Endothelial cell of umbilical vein (primary cell): Measurements from ENCODE around the gene FOXP1. TPM values are rescaled to one million over a fixed set of nuclear protein-coding genes. Genes with fewer than 3 reads are reported as not detected.

Experiments
- BruUV-seq: library from RNA; stranded (reverse); fragments of 400-500 nt; replicated peaks from 2 replicates; lab custom pipeline; 2021; lab: Mats Ljungman, UMichigan
- CTCF ChIA-PET: fragments of 300-600, 350-600 bp; sonication (Branson Sonifier 250); formaldehyde crosslinking; loops from one replicate; lab custom pipeline; 2021; ENCODE audit warnings: antibody characterized with exemption, inconsistent platforms; lab: Charles Lee
- POLR2A ChIA-PET: fragments of 300-600, 350-600 bp; sonication (Branson Sonifier 250); formaldehyde crosslinking; loops from one replicate; lab custom pipeline; 2021; ENCODE audit warnings: antibody characterized with exemption, inconsistent platforms; lab: Charles Lee
- DNase-seq: peaks from one replicate; pipeline ENCODE4 v3.0.0-alpha.2; 2011; ENCODE audit warnings: low read depth, low spot score
- FAIRE-seq: peaks from 2 replicates; lab custom pipeline; 2011; peaks lifted over from hg19 to GRCh38; lab: Jason Lieb, UNC
- H2AFZ ChIP-seq: 2 replicates; pipeline ENCODE4 v1.6.0; 2012; ENCODE audit warnings: low read depth, low read length, control low read depth, inconsistent platforms
- H3K27ac ChIP-seq: 2 replicates; pipeline ENCODE4 v1.5.1; 2011; ENCODE audit warnings: low read depth, mild to moderate bottlenecking, control low read depth, low read length, moderate library complexity; ENCODE audit not compliant: insufficient read depth
- H3K27me3 ChIP-seq, 2 experiments: 2 replicates each; pipeline versions ENCODE4 v1.6.0 to v1.6.1; 2011; ENCODE audit warnings: low read length in 2 of 2, mixed read lengths in 1 of 2; ENCODE audit not compliant: control insufficient read depth in 2 of 2, insufficient read depth in 2 of 2
- H3K36me3 ChIP-seq, 2 experiments: 2 replicates in 1 of 2; 3 replicates in 1 of 2; pipeline ENCODE4 v1.5.1; 2011; ENCODE audit warnings: low read length in 2 of 2, mild to moderate bottlenecking in 1 of 2, moderate library complexity in 1 of 2; ENCODE audit not compliant: control insufficient read depth in 2 of 2, insufficient read depth in 2 of 2; ENCODE audit errors: extremely low read depth in 1 of 2
- H3K4me1 ChIP-seq: 3 replicates; pipeline ENCODE4 v1.5.1; 2011; ENCODE audit warnings: mild to moderate bottlenecking, low read length; ENCODE audit not compliant: control insufficient read depth, insufficient read depth; ENCODE audit errors: extremely low read depth
- H3K4me2 ChIP-seq: 2 replicates; pipeline ENCODE4 v1.6.1; 2011; ENCODE audit warnings: low read length, control low read depth, mixed read lengths; ENCODE audit not compliant: insufficient read depth
- H3K4me3 ChIP-seq, 3 experiments: fragments of 200-600 bp in 1 of 3; sonication (generic), shearing (Covaris generic) in 1 of 3; replicated peaks in 1 of 3; 2 replicates each; pipeline ENCODE4 v1.5.1; 2011 to 2016; ENCODE audit warnings: control low read depth in 3 of 3, low read length in 3 of 3, mild to moderate bottlenecking in 2 of 3, inconsistent platforms in 1 of 3, low read depth in 1 of 3, moderate library complexity in 1 of 3; ENCODE audit not compliant: insufficient read depth in 1 of 3
- H3K79me2 ChIP-seq: 2 replicates; pipeline ENCODE4 v1.6.0; 2012; ENCODE audit warnings: low read length, inconsistent platforms; ENCODE audit not compliant: control insufficient read depth, insufficient read depth
- H3K9ac ChIP-seq: replicated peaks from 2 replicates; pipeline ENCODE3; 2011; ENCODE audit warnings: low read length, control low read depth; ENCODE audit not compliant: insufficient read depth; ENCODE audit errors: extremely low read depth
- H3K9me1 ChIP-seq: replicated peaks from 3 replicates; pipeline ENCODE4 v1.6.0; 2011; ENCODE audit warnings: mild to moderate bottlenecking, low read length; ENCODE audit not compliant: control insufficient read depth, insufficient read depth; ENCODE audit errors: extremely low read depth
- H3K9me3 ChIP-seq: replicated peaks from 2 replicates; pipeline ENCODE4 v1.5.1; 2012; ENCODE audit warnings: low read length, inconsistent platforms; ENCODE audit not compliant: control insufficient read depth, insufficient read depth
- H4K20me1 ChIP-seq: replicated peaks from 2 replicates; pipeline ENCODE3; 2011; ENCODE audit warnings: mild to moderate bottlenecking, low read length; ENCODE audit not compliant: control insufficient read depth, insufficient read depth; ENCODE audit errors: extremely low read depth
- CTCF ChIP-seq, 2 donors: IDR thresholded peaks; 1 replicate in 1 of 2; 2 replicates in 1 of 2; pipeline ENCODE4 v1.5.1; 2011; ENCODE audit warnings: low read length in 2 of 2, mild to moderate bottlenecking in 2 of 2, moderate library complexity in 2 of 2, control low read depth in 1 of 2, inconsistent platforms in 1 of 2, low read depth in 1 of 2; ENCODE audit not compliant: insufficient read depth in 1 of 2; ENCODE audit errors: extremely low read depth in 1 of 2
- EZH2 ChIP-seq: IDR thresholded peaks from 2 replicates; pipeline ENCODE4 v1.6.1; 2012; ENCODE audit warnings: borderline replicate concordance, low read depth, mild to moderate bottlenecking, moderate library complexity, low read length, inconsistent platforms; ENCODE audit not compliant: severe bottlenecking
- FOS ChIP-seq: IDR thresholded peaks from 2 replicates; pipeline ENCODE4 v1.6.1; 2011; ENCODE audit warnings: mild to moderate bottlenecking, low read length, moderate library complexity, borderline replicate concordance; ENCODE audit not compliant: insufficient read depth
- GATA2 ChIP-seq: IDR thresholded peaks from 2 replicates; pipeline ENCODE4 v1.7.0; 2011; ENCODE audit warnings: low read depth, mild to moderate bottlenecking, moderate library complexity, mixed read lengths, low read length; ENCODE audit not compliant: insufficient read length, insufficient read depth
- JUN ChIP-seq: IDR thresholded peaks from 2 replicates; pipeline ENCODE4 v1.6.1; 2011; ENCODE audit warnings: borderline replicate concordance, low read depth; ENCODE audit not compliant: insufficient read length, insufficient read depth
- MYC ChIP-seq: IDR thresholded peaks from one replicate; pipeline ENCODE4 v1.6.1; 2011; ENCODE audit warnings: mild to moderate bottlenecking, low read depth, low read length
- POLR2A ChIP-seq: IDR thresholded peaks from 2 replicates; pipeline ENCODE4 v1.6.1; 2012; ENCODE audit warnings: low read depth, mild to moderate bottlenecking, control low read depth, low read length
- dilution Hi-C: fragments of 300-500 bp; cut with MboI; formaldehyde crosslinking; loops from one replicate; pipeline ENCODE4 v1.15.0; 2019; ENCODE audit warnings: low sequenced_read_pairs; ENCODE audit not compliant: extremely low pct_ligation_motif_present
- intact Hi-C: fragments of 100-400 bp; cut with micrococcal nuclease; formaldehyde crosslinking; loops from one replicate; pipeline ENCODE4 v1.10.0; 2022
- polyA plus RNA-seq, 4 experiments: library from polyadenylated mRNA; depleted of rRNA in 3 of 4; stranded (reverse) in 3 of 4; unstranded in 1 of 4; fragments of >200 nt; gene quantifications; 2 replicates each; pipeline versions ENCODE4 v1.2.1 to v1.2.3, GENCODE V29; 2011 to 2012; ENCODE audit warnings: missing spikeins in 1 of 4
- total RNA-seq: library from RNA; stranded (reverse); gene quantifications from 2 replicates; pipeline ENCODE4 v1.2.3, GENCODE V29; 2021

FOXP1 gene
- total and polyA plus RNA-seq, 2 donors (not counting 3 experiments of a cell fraction or from before 2014, with no cell fraction given): 41.0 to 107 TPM

DNA sequence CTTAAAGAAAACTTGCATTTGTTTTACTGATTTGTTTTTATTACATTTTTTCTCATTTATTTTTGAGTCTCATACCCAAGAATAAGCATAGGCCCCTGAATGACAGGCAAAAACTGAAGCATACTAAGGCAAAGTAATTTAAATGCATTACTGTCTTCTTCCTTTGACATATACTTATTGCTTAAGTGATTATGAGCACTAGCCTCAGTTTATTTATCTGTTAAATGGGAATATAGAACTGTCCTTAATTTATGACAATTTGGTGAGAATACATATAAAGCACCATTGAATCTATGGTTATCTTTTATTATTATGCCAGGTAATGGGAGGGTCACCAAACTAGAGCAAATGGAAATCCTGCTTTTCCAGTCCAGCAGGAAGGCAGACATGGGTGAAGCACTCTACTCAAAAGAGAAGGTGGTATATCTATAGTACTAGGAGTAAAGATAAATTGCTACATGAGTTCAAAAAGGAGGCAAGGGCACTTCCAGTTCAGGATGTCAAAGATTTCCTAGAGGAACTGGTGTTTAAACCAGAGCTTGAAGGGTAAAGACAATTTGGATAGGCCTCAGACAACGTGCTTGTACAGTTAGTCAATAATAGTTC is 435.0 kb downstream of the FOXP1 start:
- Histone ChIP-seq H4K20me1 (no peaks in the 10 kb centered on the region), H3K4me2 (no peak overlapping the region), H2AFZ (no peak overlapping the region), H3K27me3 (no peaks in the 10 kb centered on the region), H3K9me3 (no peaks in the 10 kb centered on the region), H3K9ac (no peak overlapping the region), H3K79me2 (no peaks in the 10 kb centered on the region), H3K4me1 (no peaks in the 10 kb centered on the region), H3K27ac (no peak overlapping the region), H3K9me1 (no peaks in the 10 kb centered on the region), H3K4me3 (no peak overlapping the region), H3K36me3 (no peaks in the 10 kb centered on the region)
- dilution Hi-C loops: no loop called here
- ChIA-PET POLR2A (no interaction called here), CTCF (no interaction called here)
- BruUV-seq: no TSS peak
- TF ChIP-seq EZH2 (no peak), JUN (no peak), MYC (no peak), POLR2A (no peak), CTCF (IDR thresholded peaks at IDR 0.05; ENCODE audit: extremely low read depth in 1 of 2, insufficient read depth in 1 of 2, low read depth in 1 of 2, low read length in 2 of 2) (no peak), GATA2 (no peak), FOS (no peak)
- FAIRE-seq: no peak
- DNase-seq: no peak
- intact Hi-C loops: no loop called here
